Erythroblast (primary cell): ENCODE data around the gene ANKRD44.
"Not testable (repeated sequence)": the region's sequence is repeated elsewhere in the genome, so short reads cannot be mapped to it uniquely, and the experiment has no call there.

Experiments used
- DNase-seq, 2 experiments: peaks; one replicate each; lab custom pipeline; 2025; lab: John Stamatoyannopoulos, UW
- GATA1 ChIP-seq: IDR thresholded peaks from 2 replicates; pipeline ENCODE4 v1.6.1; 2011; ENCODE audit warnings: low read depth, mild to moderate bottlenecking, control low read depth, low read length, moderate library complexity
- POLR2A ChIP-seq: IDR thresholded peaks from 2 replicates; pipeline ENCODE4 v1.6.1; 2011; ENCODE audit warnings: mild to moderate bottlenecking, low read length

Gene ANKRD44

GRCh38 chr2:197249381-197250083 is 61.0 kb downstream of the ANKRD44 start:
- no peak for DNase-seq
- no peak for TF ChIP-seq POLR2A
- no peak for TF ChIP-seq GATA1

- TF ChIP-seq POLR2A (no peak), GATA1 (no peak)
- no peak for DNase-seq
Observed at GRCh38 chr2:197248623-197249022, 62.0 kb downstream of the ANKRD44 start.

GRCh38 chr2:197248001-197248401 is 62.6 kb downstream of the ANKRD44 start:
- TF ChIP-seq GATA1 (no peak), POLR2A (no peak)
- no peak for DNase-seq

- no peak for TF ChIP-seq POLR2A
- TF ChIP-seq GATA1, result no peak
- no peak for DNase-seq
Observed at GRCh38 chr2:197247083-197247482, 63.5 kb downstream of the ANKRD44 start.

GRCh38 chr2:197245829-197246804 is 64.5 kb downstream of the ANKRD44 start:
- no peak for DNase-seq
- no peak for TF ChIP-seq GATA1
- TF ChIP-seq POLR2A, result no peak

- no peak for DNase-seq
- TF ChIP-seq POLR2A, result no peak
- no peak for TF ChIP-seq GATA1
Observed at GRCh38 chr2:197244349-197244748, 66.2 kb downstream of the ANKRD44 start.

GRCh38 chr2:197242719-197243118 is 67.9 kb downstream of the ANKRD44 start:
- DNase-seq, result no peak
- TF ChIP-seq POLR2A (no peak), GATA1 (no peak)

GRCh38 chr2:197241596-197241995 is 69.0 kb downstream of the ANKRD44 start:
- DNase-seq, result no peak
- TF ChIP-seq POLR2A, result no peak
- TF ChIP-seq GATA1, result no peak

- DNase-seq, result no peak
- TF ChIP-seq POLR2A (no peak), GATA1 (no peak)
Observed at GRCh38 chr2:197241153-197241552, 69.4 kb downstream of the ANKRD44 start.

- no peak for DNase-seq
- TF ChIP-seq GATA1 (no peak), POLR2A (no peak)
Observed at GRCh38 chr2:197240421-197241041, 70.0 kb downstream of the ANKRD44 start.

GRCh38 chr2:197240018-197240417 is 70.6 kb downstream of the ANKRD44 start:
- not testable (repeated sequence) for DNase-seq

GRCh38 chr2:197239434-197239833 is 71.1 kb downstream of the ANKRD44 start:
- peak; percentile 30 to 34 for DNase-seq
- TF ChIP-seq GATA1, result no peak
- no peak for TF ChIP-seq POLR2A

GRCh38 chr2:197238043-197238365 is 72.6 kb downstream of the ANKRD44 start:
- DNase-seq, result no peak
- TF ChIP-seq GATA1 (no peak), POLR2A (no peak)
